Mucosa of descending colon (tissue), 3 donors: ENCODE results near the gene GPRC5C. TPM values are rescaled to one million over a fixed set of nuclear protein-coding genes. Genes with fewer than 3 reads are reported as not detected.
"Not testable (repeated sequence)": the region's sequence is repeated elsewhere in the genome, so short reads cannot be mapped to it uniquely, and the experiment has no call there.

ENCODE experiments used
- ATAC-seq: fragments of 200-7000 bp; cut with Tn5 transposase; one replicate; pipeline ENCODE4 v1.9.1; 2020; ENCODE audit warnings: mild to moderate bottlenecking, moderate library complexity
- DNase-seq, 3 donors: peaks; one replicate each; pipeline ENCODE4 v3.0.0-alpha.2; 2020
- H3K36me3 ChIP-seq: fragments of 200-600 bp; one replicate; pipeline ENCODE4 v1.8.0; 2021; ENCODE audit warnings: low read depth, mild to moderate bottlenecking
- H3K4me1 ChIP-seq: fragments of 200-600 bp; one replicate; pipeline ENCODE4 v1.8.0; 2021; ENCODE audit warnings: low read depth, mild to moderate bottlenecking
- H3K4me3 ChIP-seq: fragments of 200-600 bp; one replicate; pipeline ENCODE4 v1.8.0; 2021; ENCODE audit warnings: mild to moderate bottlenecking
- H3K9me3 ChIP-seq: fragments of 200-600 bp; one replicate; pipeline ENCODE4 v1.8.0; 2021; ENCODE audit warnings: mild to moderate bottlenecking
- intact Hi-C, 2 donors: fragments of 100-400 bp; cut with DNase I in 1 of 2; cut with micrococcal nuclease in 1 of 2; formaldehyde crosslinking; loops; one replicate each; pipeline versions ENCODE4 v1.11.0 to v1.11.1; 2022; cut with DNase I, micrococcal nuclease
- total RNA-seq, 3 donors: library from RNA; stranded (reverse); fragmentation: NEBNext Ultra II Directional in 2 of 3; extraction: Animal tissue kit (Norgen Biotek cat#: 25700) in 2 of 3; gene quantifications; one replicate each; pipeline versions ENCODE4 v1.2.1 to v1.2.4, GENCODE V29; 2021 to 2023
- TF ChIP-seq, protein P1 (sequence below): fragments of 200-600 bp; IDR thresholded peaks from one replicate; pipeline ENCODE4 v1.8.0; 2022; ENCODE audit warnings: antibody characterized with exemption, mild to moderate bottlenecking
- donor health status: DM: no; HTN: no; CAD: no; lungs with moderate emphysema.
- donor health status: DM: no; HTN: no; CAD: no.
- donor health status: DM: no; HTN: yes; CAD: no.

The GPRC5C gene
- total RNA-seq, 3 donors from 2014 or later, result 62.2 to 172 (median 139) TPM

DNA sequence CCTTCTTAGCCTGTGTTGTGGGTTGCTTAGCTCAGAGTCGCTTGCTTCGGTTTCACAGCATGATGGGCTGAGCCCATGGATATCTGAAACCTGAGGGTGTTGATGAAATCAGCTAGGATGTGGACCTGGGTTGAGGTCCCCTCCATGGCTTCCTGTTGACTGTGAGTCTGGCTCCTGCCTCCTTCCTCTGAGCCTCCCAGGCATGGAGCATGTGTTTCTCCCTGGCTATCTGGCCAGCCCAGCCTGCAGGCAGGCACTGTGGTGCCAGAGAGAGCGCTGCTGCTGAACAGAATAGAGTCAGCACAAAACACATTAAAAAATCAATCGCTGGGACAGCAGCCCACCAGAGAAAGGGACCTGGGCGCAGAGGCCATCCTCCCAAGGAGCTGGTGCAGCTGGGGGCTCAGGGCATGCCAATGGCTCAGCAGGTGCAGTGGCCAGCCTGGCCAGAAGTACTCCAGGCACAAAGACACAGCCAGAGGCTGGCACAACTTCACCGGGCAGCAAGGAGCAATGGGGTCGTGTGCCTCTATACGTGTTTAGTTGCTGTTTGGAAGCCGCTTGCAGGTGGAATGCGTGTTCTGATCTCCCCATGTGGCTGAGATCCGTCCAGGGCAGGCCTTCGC lies 28.3 kb upstream of the GPRC5C start:
- Histone ChIP-seq H3K4me1 (no peaks in the 10 kb centered on the region), H3K36me3 (no peaks in the 10 kb centered on the region), H3K4me3 (no peak overlapping the region), H3K9me3 (no peaks in the 10 kb centered on the region)
- intact Hi-C loops, result no loop called here
- ATAC-seq (no peak), DNase-seq (no peak)
- TF ChIP-seq, protein P1, sequence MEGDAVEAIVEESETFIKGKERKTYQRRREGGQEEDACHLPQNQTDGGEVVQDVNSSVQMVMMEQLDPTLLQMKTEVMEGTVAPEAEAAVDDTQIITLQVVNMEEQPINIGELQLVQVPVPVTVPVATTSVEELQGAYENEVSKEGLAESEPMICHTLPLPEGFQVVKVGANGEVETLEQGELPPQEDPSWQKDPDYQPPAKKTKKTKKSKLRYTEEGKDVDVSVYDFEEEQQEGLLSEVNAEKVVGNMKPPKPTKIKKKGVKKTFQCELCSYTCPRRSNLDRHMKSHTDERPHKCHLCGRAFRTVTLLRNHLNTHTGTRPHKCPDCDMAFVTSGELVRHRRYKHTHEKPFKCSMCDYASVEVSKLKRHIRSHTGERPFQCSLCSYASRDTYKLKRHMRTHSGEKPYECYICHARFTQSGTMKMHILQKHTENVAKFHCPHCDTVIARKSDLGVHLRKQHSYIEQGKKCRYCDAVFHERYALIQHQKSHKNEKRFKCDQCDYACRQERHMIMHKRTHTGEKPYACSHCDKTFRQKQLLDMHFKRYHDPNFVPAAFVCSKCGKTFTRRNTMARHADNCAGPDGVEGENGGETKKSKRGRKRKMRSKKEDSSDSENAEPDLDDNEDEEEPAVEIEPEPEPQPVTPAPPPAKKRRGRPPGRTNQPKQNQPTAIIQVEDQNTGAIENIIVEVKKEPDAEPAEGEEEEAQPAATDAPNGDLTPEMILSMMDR, result no peak

DNA sequence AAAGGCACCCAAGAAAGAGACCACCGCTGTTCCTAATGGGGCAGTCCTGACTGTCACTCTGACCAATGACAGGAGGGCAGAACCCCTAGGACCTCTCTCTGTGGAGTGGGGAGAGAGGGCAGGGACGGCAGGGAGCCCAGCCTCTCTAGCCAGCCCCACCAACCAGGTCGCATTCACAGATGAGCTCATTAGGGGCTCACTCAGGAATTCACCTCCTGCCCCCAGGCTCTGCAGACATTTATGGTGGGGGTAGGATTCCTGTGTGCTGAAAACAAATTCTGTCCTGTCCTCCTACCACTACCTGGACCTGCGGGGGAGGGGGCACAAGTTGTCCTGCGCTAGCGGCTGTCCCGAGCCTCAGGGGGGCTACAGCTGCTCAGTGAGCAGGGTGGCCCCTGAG lies 27.7 kb upstream of the GPRC5C start:
- no peaks in the 10 kb centered on the region for H3K36me3 ChIP-seq
- H3K4me3 ChIP-seq, result no peak overlapping the region
- TF ChIP-seq, protein P1, result no peak
- no peak for ATAC-seq
- no peak for DNase-seq
- H3K4me1 ChIP-seq, result peaks cover 5% of the 10 kb centered on the region
- H3K9me3 ChIP-seq, result no peaks in the 10 kb centered on the region
- intact Hi-C loops, result no loop called here

DNA sequence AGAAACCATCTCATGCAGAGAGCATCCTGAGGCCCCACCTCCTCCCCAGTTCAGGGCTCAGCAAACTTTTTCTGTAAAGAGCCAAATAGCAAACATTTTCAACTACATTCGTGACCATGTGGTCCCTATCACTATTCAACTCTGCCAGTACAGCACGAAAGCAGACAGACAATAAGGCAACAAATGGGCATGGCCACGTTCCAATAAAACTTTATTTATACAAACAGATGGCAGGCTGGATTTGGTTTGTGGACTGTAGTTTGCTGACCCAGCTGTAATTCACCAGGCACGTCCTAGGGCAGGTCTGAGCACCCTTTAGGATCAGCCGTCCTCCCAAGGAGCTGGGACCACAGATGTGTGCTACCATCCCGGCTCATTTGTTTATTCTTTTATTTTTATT lies 27.1 kb upstream of the GPRC5C start:
- DNase-seq (no peak), ATAC-seq (peak; percentile 5)
- Histone ChIP-seq H3K9me3 (no peaks in the 10 kb centered on the region), H3K4me3 (no peak overlapping the region), H3K36me3 (no peaks in the 10 kb centered on the region), H3K4me1 (peaks cover 5% of the 10 kb centered on the region)
- TF ChIP-seq, protein P1, result no peak
- intact Hi-C loops, result no loop called here

DNA sequence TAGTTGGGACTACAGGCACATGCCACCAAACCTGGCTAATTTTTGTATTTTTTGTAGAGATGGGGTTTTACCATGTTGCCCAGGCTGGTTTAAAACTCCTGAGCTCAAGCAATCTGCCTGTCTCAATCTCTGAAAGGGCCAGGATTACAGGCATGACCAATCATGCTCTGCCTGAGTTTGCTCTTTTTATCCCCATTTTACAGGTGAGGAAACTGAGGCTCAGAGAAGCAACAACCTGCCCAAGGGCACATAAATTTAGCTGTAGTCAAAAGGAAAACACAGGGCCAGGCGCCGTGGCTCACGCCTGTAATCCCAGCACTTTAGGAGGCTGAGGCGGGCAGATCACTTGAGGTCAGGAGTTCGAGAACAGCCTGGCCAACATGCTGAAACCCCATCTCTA lies 26.6 kb upstream of the GPRC5C start:
- H3K9me3 ChIP-seq, H3K4me3 ChIP-seq, intact Hi-C loops, ATAC-seq, DNase-seq, H3K4me1 ChIP-seq, H3K36me3 ChIP-seq: not testable (repeated sequence)

DNA sequence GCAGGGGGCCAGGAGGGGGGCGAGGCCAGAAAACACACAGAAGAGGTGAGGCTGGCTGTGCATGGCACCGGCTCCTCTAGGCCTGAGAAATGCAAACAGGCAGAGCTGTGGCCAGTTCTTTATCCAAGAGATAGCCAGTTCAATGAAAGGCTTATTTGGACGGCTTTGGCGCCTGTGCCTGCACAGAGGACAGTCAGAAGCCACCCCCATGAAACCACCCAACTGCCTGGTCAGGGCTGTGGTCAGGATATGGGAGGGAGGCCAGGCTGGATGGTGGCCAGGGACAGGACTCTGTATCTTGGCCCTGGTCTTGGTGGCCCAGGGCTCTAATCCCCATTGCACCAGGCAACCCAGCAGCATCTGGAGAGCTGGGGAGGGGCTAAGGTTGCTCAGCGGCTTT lies 24.5 kb upstream of the GPRC5C start:
- DNase-seq (no peak), ATAC-seq (no peak)
- Histone ChIP-seq H3K4me1 (peaks cover 5% of the 10 kb centered on the region), H3K4me3 (no peak overlapping the region), H3K9me3 (no peaks in the 10 kb centered on the region), H3K36me3 (no peaks in the 10 kb centered on the region)
- TF ChIP-seq, protein P1, result no peak
- intact Hi-C loops, result no loop called here

DNA sequence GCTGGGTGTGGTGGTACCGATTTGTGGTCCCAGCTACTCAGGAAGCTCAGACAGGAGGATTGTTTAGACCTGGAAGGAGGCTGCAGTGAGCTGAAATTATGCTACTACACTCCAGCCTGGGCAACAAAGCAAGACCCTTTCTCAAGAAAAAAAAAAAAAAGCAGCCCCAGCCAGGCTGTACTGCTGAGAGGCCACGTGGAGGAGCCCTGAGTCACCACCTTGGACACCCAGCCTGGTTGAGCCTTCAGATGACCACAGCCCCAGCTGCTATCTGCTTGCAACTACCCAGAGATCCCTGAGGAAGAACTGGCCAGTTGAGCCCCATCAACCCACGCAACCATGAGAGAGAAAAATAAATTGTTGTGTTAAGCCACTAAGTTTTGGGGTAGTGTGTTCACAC lies 23.6 kb upstream of the GPRC5C start:
- Histone ChIP-seq H3K36me3 (no peaks in the 10 kb centered on the region), H3K4me3 (no peak overlapping the region), H3K4me1 (peaks cover 5% of the 10 kb centered on the region), H3K9me3 (no peaks in the 10 kb centered on the region)
- DNase-seq (no peak), ATAC-seq (peak; percentile 60)
- TF ChIP-seq, protein P1, result no peak
- intact Hi-C loops, result no loop called here
